Measurements from ENCODE around the gene HLA-G.
"Not testable (repeated sequence)": the region's sequence is repeated elsewhere in the genome, so short reads cannot be mapped to it uniquely, and the experiment has no call there.

Gene HLA-G
- 0.64 to 3.0 (median 1.8) reads per million in 18 experiments for total RNA-seq

- peak in 1 of 2 donors; percentile 4 for DNase-seq
Observed at GRCh38 chr6:29827579-29828470, at the start of gene HLA-G. HLA-G (plus strand) TSS chr6:29827825; CDS start chr6:29827845, 20 bp downstream.

- DNase-seq, result not testable (repeated sequence)
Observed at GRCh38 chr6:29780019-29780698, 47.5 kb upstream of the HLA-G start.

GRCh38 chr6:29789176-29789575 lies 38.4 kb upstream of the HLA-G start:
- DNase-seq, result no peak

- no peak for DNase-seq
Observed at GRCh38 chr6:29790626-29791025, 37.0 kb upstream of the HLA-G start.

GRCh38 chr6:29791162-29791561 lies 36.5 kb upstream of the HLA-G start:
- DNase-seq, result no peak

GRCh38 chr6:29791786-29792122 lies 35.9 kb upstream of the HLA-G start:
- no peak for DNase-seq

GRCh38 chr6:29792123-29793035 lies 35.2 kb upstream of the HLA-G start:
- peak; percentile 68 to 82 for DNase-seq

GRCh38 chr6:29793036-29793356 lies 34.6 kb upstream of the HLA-G start:
- no peak for DNase-seq

GRCh38 chr6:29793796-29794195 lies 33.8 kb upstream of the HLA-G start:
- DNase-seq, result no peak

- DNase-seq, result no peak
Observed at GRCh38 chr6:29796026-29796425, 31.6 kb upstream of the HLA-G start.

- peak; percentile 87 to 88 for DNase-seq
Observed at GRCh38 chr6:29797135-29797534, 30.5 kb upstream of the HLA-G start.

GRCh38 chr6:29797966-29798365 lies 29.7 kb upstream of the HLA-G start:
- DNase-seq, result no peak

GRCh38 chr6:29800254-29800653 lies 27.4 kb upstream of the HLA-G start:
- no peak for DNase-seq

GRCh38 chr6:29806387-29806786 lies 21.2 kb upstream of the HLA-G start:
- DNase-seq, result no peak

GRCh38 chr6:29809249-29809648 lies 18.4 kb upstream of the HLA-G start:
- no peak for DNase-seq

- DNase-seq, result no peak
Observed at GRCh38 chr6:29810371-29810770, 17.3 kb upstream of the HLA-G start.

GRCh38 chr6:29811377-29811776 lies 16.2 kb upstream of the HLA-G start:
- no peak for DNase-seq

- DNase-seq, result no peak
Observed at GRCh38 chr6:29813066-29813465, 14.6 kb upstream of the HLA-G start.

- DNase-seq, result peak; percentile 13 to 29
Observed at GRCh38 chr6:29813809-29814208, 13.8 kb upstream of the HLA-G start.

GRCh38 chr6:29814379-29815117 lies 13.1 kb upstream of the HLA-G start:
- no peak for DNase-seq

- DNase-seq, result no peak
Observed at GRCh38 chr6:29815118-29815750, 12.4 kb upstream of the HLA-G start.

GRCh38 chr6:29816030-29816429 lies 11.6 kb upstream of the HLA-G start:
- no peak for DNase-seq

All from inflammatory macrophage (primary cell).